ENCODE results near the gene LMBR1L. TPM values are rescaled to one million over a fixed set of nuclear protein-coding genes. Genes with fewer than 3 reads are reported as not detected.
A peak's percentile ranks its signal among the peaks of the same experiment; 100 is the strongest.

The LMBR1L gene
- total and polyA plus RNA-seq, 10 of the 15 experiments (the other 5 are each of a cell fraction or from before 2014, with no cell fraction given), result 2.1 to 42.6 (median 20.0) TPM

DNA sequence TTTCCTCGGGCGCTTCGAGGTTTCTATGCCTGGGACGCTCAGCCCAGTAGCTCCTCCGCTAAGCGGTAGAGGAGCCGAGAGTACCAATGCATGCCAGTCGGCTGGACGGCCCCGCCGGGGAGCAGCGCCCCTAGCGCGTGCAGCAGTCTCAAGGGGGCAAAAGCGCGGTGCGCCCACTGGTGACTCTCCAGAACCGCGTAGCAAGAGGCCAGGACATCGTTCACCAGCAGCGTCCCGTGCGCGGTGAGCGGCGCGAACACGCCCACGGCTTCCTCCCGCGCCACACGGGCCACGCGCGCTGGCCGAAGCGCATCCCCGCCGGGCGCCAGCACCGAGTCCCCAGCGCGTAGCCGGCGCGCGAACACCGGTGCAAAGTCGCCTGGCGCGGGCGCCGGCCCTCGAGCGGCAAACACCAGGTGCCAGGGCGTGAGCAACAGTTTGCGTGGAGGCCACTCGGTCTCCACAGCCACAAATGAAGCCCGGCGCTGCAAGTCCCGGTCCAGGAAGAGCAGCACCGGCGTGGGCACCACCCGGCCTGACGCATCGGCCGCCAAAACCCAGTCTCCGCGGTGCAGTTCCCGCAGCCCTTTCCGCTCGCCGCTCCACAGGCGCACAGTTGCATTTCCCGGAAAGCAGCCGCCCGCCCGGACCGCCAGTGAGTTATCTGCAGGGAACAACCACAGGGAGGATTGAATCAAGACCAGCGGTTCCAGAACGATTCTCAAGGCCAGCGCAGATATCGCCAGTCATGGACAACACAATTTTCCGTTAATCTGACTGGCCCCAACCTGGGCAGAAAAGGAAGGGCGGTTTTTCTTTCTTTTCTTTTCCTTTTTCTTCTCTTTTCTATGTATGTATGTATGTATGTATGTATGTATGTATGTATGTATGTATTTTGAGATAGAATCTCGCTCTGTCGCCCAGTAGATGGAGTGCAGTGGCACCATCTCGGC is 20.6 kb downstream of the LMBR1L start:
- H3K9me3 ChIP-seq (replicated peaks; ENCODE audit: control insufficient read depth, insufficient read depth, low read length), result no peaks in the 10 kb centered on the region
- FAIRE-seq, result no peak
- ChIA-PET CTCF (interaction anchor here (0.6 to 7.0 kb wide), 15 partner anchors 8 to 233 kb away, joined by 3 to 254 read pairs (median 11); partner anchors contain the start of genes LMBR1L, RHEBL1, TROAP and TUBA1A), POLR2A (no interaction called here), RAD21 (ENCODE audit: unreplicated experiment) (interaction anchor here (2.7 to 4.4 kb wide), 2 partner anchors 11 to 26 kb away, joined by 7 to 39 read pairs; no protein-coding TSS in a partner anchor), SMC1A (ENCODE audit: uncharacterized antibody, unreplicated experiment) (interaction anchor here (0.9 to 6.8 kb wide), 6 partner anchors 20 to 149 kb away, joined by 3 to 82 read pairs (median 14); partner anchors contain the start of genes RHEBL1 and TUBA1B)
- WGBS (ENCODE audit: insufficient coverage, insufficient replicate concordance, low lambda C conversion rate, missing lambda C conversion rate), result 5% methylated on average over 76 of the region's 88 CpGs
- BruUV-seq (replicated peaks), result no TSS peak
- H4K20me1 ChIP-seq (ENCODE audit: control insufficient read depth, insufficient read depth), result no peaks in the 10 kb centered on the region
- intact Hi-C loops (cut with micrococcal nuclease; ENCODE audit: unreplicated experiment), result loop anchor here (2.0 to 5.0 kb wide), 2 partner anchors 25 to 93 kb away; partner anchors contain the start of gene DDN
- in situ Hi-C loops (cut with MboI), result no loop called here
- no peaks in the 10 kb centered on the region for H3K36me3 ChIP-seq (ENCODE audit: control insufficient read depth in 2 of 2, insufficient read depth in 2 of 2, low read length in 1 of 2)
- no peaks in the 10 kb centered on the region for H3K79me2 ChIP-seq (ENCODE audit: control insufficient read depth, insufficient read depth, low read length)
- H3K4me2 ChIP-seq (ENCODE audit: control insufficient read depth, insufficient read depth), result peak overlapping the region; percentile 69
- no peak overlapping the region for H2AFZ ChIP-seq (ENCODE audit: control insufficient read depth, low read depth, low read length)
- ATAC-seq, result peak; percentile 43
- peaks cover 32 to 45% of the 10 kb centered on the region in 2 experiments for H3K27me3 ChIP-seq (replicated peaks in 1 of 2; ENCODE audit: control insufficient read depth in 2 of 2, insufficient read depth in 2 of 2, low read length in 1 of 2)
- H3K9ac ChIP-seq (ENCODE audit: control insufficient read depth, insufficient read depth, low read length), result no peak overlapping the region
- H3K27ac ChIP-seq (ENCODE audit: control insufficient read depth, insufficient read depth), result no peak overlapping the region
- H3K4me3 ChIP-seq, result 0 out of 2 replicates have a peak overlapping the region, but pooled peaks have one; percentile 8
- peaks cover 3% of the 10 kb centered on the region; the same call in 1 of the 2 replicates for H3K4me1 ChIP-seq (ENCODE audit: control insufficient read depth, insufficient read depth, low read length)
- DNase-seq (ENCODE audit: low read depth, low spot score), result no peak
- TF ChIP-seq, protein P1, sequence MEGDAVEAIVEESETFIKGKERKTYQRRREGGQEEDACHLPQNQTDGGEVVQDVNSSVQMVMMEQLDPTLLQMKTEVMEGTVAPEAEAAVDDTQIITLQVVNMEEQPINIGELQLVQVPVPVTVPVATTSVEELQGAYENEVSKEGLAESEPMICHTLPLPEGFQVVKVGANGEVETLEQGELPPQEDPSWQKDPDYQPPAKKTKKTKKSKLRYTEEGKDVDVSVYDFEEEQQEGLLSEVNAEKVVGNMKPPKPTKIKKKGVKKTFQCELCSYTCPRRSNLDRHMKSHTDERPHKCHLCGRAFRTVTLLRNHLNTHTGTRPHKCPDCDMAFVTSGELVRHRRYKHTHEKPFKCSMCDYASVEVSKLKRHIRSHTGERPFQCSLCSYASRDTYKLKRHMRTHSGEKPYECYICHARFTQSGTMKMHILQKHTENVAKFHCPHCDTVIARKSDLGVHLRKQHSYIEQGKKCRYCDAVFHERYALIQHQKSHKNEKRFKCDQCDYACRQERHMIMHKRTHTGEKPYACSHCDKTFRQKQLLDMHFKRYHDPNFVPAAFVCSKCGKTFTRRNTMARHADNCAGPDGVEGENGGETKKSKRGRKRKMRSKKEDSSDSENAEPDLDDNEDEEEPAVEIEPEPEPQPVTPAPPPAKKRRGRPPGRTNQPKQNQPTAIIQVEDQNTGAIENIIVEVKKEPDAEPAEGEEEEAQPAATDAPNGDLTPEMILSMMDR (IDR thresholded peaks at IDR 0.05 in 2 of 3, conservative IDR thresholded peaks at IDR 0.05 in 1 of 3; ENCODE audit: control insufficient read depth in 2 of 3, extremely low read depth in 1 of 3, insufficient read depth in 1 of 3, low read depth in 3 of 3, low read length in 3 of 3), result peak; percentile 15 to 42 (median 19); a peak in 4 of 6 replicates
- TF ChIP-seq CBX5 (IDR thresholded peaks at IDR 0.05; ENCODE audit: low read depth) (no peak), SRF (IDR thresholded peaks at IDR 0.05; ENCODE audit: low read depth in 2 of 2, low read length in 2 of 2) (no peak), IKZF2 (IDR thresholded peaks at IDR 0.05) (no peak), HDAC6 (IDR thresholded peaks at IDR 0.05; ENCODE audit: unreplicated experiment) (peak; percentile 99), POLR2AphosphoS5 (IDR thresholded peaks at IDR 0.05; ENCODE audit: low read length) (no peak), NFXL1 (IDR thresholded peaks at IDR 0.05; ENCODE audit: borderline replicate concordance) (no peak), CBX3 (IDR thresholded peaks at IDR 0.05; ENCODE audit: borderline replicate concordance, low read depth) (no peak), BHLHE40 (IDR thresholded peaks at IDR 0.05; ENCODE audit: borderline replicate concordance in 1 of 2, low read depth in 2 of 2, low read length in 1 of 2) (peak in 1 of 2 experiments; percentile 65; a peak in 2 of 4 replicates), FOXM1 (IDR thresholded peaks at IDR 0.05; ENCODE audit: low read depth, low read length) (no peak), EZH2 (IDR thresholded peaks at IDR 0.05; ENCODE audit: borderline replicate concordance, control insufficient read depth, low read depth, low read length) (no peak), MTA2 (IDR thresholded peaks at IDR 0.05; ENCODE audit: low read depth) (no peak), ESRRA (IDR thresholded peaks at IDR 0.05; ENCODE audit: low read length) (no peak), TBL1XR1 (IDR thresholded peaks at IDR 0.05; ENCODE audit: low read depth, low read length) (no peak), NR2C1 (IDR thresholded peaks at IDR 0.05) (no peak), TCF12 (IDR thresholded peaks at IDR 0.05; ENCODE audit: low read depth, low read length) (no peak), EGR1 (IDR thresholded peaks at IDR 0.05; ENCODE audit: borderline replicate concordance in 1 of 2, low read depth in 2 of 2, low read length in 2 of 2) (peak in 1 of 2 experiments; percentile 9; a peak in 1 of 3 replicates), SUZ12 (IDR thresholded peaks at IDR 0.05; ENCODE audit: unreplicated experiment) (peak; percentile 43)
- TF ChIP-seq, protein P2, sequence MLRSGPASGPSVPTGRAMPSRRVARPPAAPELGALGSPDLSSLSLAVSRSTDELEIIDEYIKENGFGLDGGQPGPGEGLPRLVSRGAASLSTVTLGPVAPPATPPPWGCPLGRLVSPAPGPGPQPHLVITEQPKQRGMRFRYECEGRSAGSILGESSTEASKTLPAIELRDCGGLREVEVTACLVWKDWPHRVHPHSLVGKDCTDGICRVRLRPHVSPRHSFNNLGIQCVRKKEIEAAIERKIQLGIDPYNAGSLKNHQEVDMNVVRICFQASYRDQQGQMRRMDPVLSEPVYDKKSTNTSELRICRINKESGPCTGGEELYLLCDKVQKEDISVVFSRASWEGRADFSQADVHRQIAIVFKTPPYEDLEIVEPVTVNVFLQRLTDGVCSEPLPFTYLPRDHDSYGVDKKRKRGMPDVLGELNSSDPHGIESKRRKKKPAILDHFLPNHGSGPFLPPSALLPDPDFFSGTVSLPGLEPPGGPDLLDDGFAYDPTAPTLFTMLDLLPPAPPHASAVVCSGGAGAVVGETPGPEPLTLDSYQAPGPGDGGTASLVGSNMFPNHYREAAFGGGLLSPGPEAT (IDR thresholded peaks at IDR 0.05; ENCODE audit: low read depth), result no peak

All from GM12878 (cell line).